ENCODE results near the gene CLPSL2.
A peak's percentile ranks its signal among the peaks of the same experiment; 100 is the strongest.

Gene CLPSL2

DNA sequence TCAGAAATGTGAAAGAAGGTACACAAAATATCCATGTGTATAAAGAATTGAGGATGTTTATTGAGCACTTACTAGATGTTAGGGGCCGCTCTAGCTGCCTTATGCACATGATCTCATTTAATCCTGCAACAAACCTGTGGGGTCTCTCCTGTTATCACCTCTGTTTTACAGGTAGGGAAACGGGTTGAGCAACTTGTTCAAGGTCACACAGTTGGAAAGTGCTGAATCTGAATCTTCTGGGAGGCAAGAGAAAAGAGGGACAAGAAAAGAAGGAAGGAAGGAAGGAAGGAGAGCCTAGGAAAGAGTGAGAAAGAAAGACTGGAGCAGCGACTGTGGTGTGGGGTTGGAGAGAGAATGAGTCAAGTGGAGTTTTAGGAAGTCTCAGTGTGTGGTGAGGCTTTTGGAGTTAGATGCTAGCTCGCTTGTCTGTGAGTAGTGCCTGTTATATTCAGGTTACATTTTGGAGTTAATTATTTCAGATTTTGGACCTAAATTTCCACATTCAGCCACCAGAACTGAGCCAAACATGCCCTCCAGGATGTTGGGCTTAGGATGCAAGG is 12.1 kb downstream of the CLPSL2 start:
- no peak for DNase-seq

- DNase-seq: no peak
These were observed 14.3 kb downstream of the CLPSL2 start for GRCh38 chr6:35790683-35791082.

GRCh38 chr6:35794536-35795452 is 18.4 kb downstream of the CLPSL2 start:
- no peak for DNase-seq

DNA sequence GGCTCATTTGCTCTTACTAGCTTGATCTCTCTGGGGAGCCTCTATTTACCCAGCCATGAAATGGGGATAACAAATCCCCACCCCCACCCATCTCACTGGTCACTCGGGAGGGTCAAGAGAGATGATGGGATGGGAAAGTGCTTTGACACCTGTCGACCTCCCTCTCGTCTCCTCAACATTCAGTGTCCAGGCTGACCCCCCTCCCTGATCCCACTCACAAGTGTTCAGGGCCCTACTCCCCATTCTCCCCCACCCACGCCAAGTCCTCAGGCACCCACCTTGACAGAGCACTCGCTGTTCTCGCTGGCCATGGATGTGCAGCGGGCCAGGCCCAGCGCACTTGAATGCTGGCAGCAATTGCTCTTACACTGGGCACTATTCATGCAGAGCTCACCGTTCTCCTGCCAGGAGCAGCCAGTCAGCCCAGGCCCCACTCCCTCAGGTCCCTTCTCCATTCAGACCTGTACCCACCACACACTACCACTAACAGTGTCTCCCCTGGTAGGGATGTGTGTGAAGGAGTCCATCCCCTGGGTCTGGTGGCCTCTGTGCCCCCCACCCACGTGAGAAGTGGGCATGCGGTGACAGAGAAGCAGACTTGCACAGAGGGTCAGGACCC is 19.2 kb downstream of the CLPSL2 start:
- DNase-seq: no peak

- no peak for DNase-seq
These were observed 19.8 kb downstream of the CLPSL2 start for GRCh38 chr6:35796236-35796635.

DNA sequence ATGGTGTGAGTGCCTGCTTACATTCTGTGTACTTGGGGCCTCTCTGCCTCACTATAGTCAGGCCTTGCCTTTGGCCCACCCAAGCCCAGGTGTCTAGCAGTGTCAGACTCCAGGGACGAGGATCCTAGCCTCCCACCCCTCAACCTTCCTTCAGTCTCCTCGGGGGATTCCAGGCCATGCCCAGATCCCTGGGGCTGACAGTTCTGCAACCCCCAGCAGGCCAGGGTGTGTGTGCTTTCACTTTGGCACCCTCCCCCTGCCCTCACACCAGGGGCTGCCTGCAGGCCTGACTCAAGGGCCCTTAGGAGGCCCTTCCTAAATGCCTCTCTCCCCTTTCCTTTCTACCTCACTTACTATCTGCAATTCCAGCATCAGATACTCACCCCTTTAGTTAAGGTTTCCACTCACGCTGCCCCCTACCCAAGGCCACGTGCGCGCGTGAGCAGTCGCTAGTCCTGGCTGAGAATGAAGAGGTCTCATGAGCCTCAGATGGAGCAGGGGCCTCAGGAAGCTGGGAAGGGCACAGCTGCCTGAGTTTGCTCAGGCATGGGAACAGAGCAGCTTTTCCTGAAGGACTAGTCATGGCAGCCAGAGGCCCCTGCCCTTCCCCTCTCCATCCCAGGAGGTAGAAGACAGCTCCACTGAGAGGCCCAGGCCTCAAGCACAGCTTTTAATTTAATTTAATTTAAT is 21.6 kb downstream of the CLPSL2 start:
- DNase-seq: no peak

DNA sequence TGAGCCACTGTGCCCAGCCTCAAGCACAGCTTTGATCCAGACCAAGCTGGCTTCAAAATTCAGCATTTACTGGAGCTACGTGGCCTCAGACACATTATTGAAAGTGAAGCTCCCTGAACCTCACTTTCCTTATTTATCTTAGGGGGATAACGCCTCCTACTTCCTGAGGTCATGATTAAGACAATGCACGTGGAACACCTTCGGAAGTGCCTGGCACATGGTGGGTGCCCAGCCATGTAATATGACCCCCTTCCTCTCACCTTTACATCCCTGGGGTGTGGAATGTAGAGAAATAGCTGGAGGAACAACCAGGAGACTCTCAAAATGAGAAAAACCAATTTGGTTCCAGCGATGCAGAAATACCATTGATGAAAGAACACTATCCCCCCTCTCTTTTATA is 22.3 kb downstream of the CLPSL2 start:
- DNase-seq: no peak

- DNase-seq: no peak
These were observed 24.8 kb downstream of the CLPSL2 start for GRCh38 chr6:35801148-35801547.

- no peak for DNase-seq
These were observed 28.8 kb downstream of the CLPSL2 start, which contains the start of gene LHFPL5 for GRCh38 chr6:35804996-35805736. LHFPL5 (plus strand) TSS chr6:35805352; CDS start chr6:35805671, 319 bp downstream.

- no peak for DNase-seq
These were observed 32.3 kb downstream of the CLPSL2 start for GRCh38 chr6:35808688-35809087.

DNA sequence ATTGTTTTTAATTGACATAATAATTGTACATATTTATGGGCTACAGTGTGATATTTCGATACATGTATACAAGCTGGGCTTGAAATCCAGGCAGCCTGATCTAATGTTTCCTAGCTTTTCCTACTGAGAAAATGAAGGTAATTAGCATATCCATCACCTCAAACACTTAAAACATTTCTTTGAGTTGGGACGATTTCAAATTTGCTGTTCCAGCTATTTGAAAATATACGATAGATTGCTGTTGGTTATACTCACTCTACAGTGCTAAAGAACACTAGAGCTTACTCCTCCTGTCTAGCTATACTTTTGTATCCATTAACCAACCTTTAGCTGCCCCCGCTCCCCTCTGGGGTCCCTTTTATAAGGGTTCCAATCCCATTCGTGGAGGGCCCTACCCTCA is 33.4 kb downstream of the CLPSL2 start:
- DNase-seq: no peak

DNA sequence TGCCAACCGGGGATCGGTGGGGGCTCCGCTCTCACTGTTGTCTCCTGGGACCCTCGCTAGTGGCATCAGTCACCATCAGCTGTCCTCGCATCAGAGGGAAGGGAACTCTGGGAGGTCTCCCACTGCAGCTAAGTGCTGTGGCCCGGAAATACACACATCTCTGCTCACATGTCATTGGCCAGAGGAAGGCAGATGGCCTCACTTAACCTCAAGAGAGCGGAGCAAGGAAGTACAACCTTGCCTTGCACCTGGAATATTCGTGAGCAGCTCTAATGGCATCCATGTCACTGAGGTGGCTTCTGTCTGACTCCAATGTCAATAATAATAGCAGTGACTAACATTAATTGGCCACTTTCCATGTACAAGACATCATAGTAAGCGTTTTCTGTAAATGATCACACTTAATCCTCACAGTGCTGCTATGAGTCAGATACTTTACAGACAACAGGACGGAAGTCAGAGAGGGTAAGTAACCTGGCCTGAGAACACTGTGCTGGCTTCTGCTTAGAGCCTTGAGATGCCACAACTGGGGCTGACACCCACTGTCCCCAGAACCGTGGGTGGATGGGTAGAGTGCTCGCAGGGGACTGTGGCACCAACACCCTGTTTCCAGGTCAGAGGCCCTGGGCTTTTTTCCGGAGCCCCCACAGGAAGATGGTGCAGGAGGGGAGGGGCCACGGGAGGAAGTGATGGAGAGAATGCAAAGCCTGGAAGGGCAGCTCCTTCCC is 34.7 kb downstream of the CLPSL2 start:
- peak in 1 of 2 experiments; percentile 34 for DNase-seq

GRCh38 chr6:35811699-35811995 is 35.2 kb downstream of the CLPSL2 start:
- no peak for DNase-seq

DNA sequence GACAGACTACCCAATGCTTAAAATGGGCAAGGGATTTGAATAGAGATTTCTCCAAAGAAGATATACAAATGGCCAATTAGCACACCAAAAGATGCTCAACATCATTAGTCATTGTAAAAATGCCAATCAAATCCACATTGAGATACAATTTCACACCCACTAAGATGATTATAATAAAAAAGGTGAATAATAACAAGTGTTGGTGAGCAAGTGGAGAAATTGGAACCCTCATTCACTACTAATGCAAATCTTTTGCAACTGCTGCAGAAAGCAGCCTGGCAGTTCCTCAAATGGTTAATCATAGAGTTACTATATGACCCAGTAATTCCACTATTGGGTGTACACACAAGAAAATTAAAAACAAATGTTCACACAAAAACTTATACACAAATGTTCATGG is 41.1 kb downstream of the CLPSL2 start:
- DNase-seq: no peak

GRCh38 chr6:35823601-35824000 is 47.2 kb downstream of the CLPSL2 start:
- no peak for DNase-seq

DNA sequence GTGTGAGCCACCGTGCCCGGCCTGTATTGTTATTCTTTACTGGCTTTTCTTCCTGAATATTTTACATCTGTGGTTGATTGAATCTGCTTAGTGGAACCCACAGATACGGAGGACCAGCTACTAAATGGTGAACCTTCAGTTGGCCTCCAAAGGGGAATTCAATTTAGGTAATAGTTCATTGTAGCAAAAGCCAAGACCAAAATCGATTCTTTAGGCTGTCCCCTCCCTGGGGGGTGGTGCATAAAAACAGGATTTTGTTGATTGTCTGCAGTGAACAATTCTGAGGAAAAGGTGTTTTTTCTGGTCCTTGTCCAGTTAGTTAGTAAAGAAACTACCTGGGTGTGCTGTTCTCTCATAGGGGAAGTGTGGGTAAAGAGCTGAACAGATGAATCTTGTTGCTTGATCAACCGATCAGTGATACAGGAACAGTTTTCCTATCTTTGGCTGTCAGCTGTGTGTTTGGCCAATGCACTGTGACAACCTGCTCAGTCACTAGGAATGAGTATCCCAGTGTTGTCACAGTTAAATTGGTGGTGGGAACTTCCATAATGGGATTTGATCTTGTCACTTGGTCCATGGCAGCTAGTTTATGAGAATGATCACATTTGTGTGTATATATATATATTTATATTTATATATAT is 48.3 kb downstream of the CLPSL2 start:
- no peak for DNase-seq

All from SW 1271 (cell line).